ENCODE data around the gene ICE2.

Gene ICE2

DNA sequence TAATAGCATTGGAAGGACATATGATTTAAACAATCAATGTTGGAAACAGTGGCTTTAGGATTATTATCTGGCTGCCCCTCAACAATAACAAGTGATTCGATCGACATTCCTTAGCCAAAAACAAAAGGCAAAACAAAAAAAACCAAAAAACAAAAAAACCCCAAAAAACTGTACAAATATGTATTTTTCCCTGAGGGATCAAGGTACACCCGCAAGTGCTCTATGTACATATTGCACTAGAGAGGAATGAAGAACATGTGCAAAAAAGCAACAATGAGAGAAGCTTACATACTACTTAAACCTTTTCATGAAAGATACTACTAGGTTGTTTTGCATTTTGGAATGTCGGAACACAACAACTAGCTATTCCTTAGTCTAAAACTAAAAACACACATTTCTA lies 14.2 kb upstream of the ICE2 start:
- no peak for DNase-seq (ENCODE audit: low read depth in 2 of 2)

DNA sequence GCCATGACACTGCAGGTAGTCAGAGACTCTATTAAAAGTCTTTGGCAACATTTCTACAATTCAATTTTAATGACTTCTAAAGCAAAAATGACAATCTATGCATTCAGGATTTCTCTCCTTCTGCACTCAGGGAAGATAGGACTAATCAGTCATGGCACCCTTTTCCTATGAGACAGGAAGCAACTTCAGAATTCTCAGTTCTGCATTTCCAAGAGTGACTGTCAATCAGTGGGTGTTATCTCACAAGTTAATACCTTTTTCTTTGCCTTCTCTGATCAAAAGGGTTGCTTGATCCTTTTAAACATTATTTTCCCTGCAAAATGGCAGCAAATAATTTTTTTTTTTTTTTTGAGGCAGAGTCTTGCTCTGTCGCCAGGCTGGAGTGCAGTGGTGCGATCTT lies 7.8 kb upstream of the ICE2 start:
- no peak for DNase-seq (ENCODE audit: low read depth in 2 of 2)

DNA sequence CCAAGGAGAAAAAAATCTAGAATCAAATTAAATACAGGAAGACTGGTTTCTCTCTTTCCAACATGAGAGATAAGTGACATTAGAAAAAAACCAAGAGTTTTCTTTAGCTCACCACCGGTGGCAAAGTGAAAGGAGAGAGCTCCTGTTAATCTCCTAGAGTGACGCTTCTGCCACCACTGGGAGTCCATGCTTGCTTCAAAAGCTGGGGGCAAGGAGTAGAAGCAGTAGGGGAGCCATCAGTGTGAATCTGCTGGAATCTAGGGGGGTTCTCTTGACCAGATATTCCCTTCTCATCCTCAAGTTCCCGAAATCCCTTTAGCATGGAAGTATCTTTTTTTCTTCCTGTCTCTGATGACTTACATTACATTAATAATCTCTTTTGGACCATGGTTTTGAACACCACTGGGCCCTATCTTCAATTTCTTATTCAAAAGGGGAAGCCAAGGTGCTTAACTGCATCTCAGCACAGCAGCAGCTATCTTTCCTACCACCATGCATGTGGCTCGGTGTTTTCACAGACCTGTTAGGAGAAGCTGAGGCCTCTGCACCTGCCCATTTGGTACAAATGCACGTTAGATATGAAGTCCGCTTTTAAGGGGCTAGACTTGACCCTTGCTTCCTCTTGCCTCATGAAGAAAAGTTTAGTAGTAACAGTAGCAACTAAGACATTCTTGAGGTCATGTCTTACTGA lies 6.6 kb upstream of the ICE2 start:
- DNase-seq (ENCODE audit: low read depth in 2 of 2) = no peak

DNA sequence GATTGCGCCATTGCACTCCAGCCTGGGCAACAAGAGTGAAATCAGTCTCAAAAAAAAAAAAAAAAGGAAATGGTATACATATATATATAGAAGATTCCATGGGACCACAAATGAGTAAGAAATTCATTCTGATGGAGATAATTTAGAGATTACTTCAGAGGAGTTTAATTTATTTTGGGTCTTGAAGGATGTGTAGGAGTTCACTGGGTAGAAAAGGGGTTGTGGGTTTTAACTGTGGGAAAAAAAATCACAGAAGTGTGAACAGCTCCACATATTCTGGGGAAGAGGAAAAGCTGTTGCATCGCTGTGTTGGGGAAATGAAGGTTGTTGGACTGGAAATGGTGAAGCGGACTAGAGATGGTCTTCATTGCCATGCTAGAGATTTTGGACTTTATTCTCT lies 4.1 kb upstream of the ICE2 start:
- no peak for DNase-seq (ENCODE audit: low read depth in 2 of 2)

DNA sequence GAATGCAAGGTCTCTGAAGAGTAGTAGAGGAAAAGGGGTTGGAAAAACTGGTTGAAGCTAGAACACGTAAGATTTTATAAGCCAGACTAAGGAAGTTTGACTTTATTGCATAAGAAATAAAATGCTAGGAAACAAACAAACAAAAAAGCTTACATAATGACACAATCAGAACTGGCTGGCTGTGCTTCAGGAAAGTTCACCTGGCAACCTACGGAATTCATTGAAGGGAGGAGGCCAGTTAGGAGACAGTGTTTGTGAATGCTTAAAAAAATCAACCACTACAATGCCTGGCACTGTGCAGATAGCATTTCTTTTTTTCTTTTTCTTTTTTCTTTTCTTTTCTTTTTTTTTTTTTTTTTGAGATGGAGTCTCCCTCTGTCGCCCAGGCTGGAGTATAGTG lies 1.9 kb upstream of the ICE2 start:
- DNase-seq (ENCODE audit: low read depth in 2 of 2) = no peak

DNA sequence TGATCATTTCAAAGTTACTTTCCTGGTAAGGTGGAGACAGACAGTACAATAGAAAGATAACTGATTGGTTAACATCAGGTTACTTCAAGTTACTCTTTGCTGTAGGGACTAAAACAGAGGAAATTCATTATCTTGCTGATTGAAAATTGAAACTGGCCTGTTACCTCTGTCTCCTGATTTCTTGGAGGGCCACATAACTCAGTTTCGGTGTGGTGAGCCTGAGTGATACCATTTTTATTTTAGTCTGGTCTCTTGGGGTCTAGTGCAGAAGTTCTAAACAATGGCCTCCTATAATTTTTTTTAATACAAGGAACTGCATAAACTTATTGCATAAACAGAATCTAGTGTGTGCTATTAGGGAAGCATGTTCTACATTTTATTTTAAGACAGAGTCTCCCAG lies 1.2 kb upstream of the ICE2 start:
- no peak for DNase-seq (ENCODE audit: low read depth in 2 of 2)

DNA sequence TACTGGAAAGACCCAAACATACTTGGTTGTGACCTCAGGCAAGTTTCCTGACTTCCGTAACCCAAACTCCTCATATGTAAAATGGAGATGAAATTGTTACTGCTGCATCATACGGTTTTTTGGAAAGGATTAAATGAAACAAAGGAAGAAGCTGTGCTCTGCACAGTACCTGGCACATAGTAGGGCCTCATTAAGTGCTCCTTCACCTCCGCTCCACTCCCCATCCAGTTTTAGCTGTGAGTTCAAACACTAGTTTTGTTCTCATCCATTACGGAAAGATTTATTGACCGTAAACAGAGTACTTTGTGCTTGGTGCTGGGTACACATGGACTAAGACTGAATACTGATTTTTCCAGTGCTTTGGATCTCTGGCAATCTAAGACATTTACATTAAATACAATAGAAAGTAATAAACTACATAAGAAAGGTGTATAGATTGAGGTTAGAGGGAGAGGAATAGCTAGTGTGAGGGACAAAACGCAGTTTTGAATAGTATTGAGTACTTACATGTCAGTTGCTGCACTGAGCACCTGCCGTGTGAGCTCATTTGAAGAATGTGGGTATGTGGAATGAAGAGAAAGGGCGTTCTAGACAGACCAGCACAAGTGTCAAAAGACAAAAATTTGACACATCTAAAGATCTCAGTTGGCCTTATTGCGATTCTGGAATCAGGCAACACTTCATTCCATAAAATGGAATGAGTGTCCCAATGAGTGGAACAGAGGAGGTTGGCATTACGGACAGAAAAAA lies 594 bp upstream of the ICE2 start:
- no peak for DNase-seq (ENCODE audit: low read depth in 2 of 2)

DNA sequence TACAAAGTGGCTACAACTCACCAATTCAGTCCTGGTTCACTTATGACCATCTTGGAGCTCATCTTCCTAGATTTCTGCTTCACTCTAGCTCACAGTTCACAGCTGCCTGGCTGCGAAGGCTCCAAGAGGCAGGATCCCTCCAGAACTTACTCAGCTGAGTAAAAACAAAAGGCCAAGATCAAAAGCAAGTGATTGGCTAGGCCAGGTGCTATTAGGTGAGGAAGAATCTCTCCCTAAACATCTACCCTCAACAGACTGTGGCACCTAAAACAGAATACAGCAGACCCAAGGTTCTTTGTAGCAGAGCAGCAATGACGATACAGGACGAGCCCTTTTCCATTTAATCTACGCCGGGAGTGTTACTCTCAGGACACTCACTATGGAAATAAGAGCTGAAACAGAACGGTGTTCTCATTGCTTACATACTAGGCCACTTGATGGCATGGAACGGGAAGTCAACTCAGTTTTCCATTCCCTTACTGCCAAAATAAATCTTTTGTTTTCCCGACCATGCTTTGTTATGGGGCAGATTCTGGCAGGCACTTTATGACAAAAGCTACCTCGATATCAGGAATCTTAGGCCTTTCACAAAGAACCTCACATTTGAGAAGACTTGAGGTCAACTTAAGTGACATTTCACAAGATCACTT lies 901 bp downstream of the ICE2 start:
- no peak for DNase-seq (ENCODE audit: low read depth in 2 of 2)

DNA sequence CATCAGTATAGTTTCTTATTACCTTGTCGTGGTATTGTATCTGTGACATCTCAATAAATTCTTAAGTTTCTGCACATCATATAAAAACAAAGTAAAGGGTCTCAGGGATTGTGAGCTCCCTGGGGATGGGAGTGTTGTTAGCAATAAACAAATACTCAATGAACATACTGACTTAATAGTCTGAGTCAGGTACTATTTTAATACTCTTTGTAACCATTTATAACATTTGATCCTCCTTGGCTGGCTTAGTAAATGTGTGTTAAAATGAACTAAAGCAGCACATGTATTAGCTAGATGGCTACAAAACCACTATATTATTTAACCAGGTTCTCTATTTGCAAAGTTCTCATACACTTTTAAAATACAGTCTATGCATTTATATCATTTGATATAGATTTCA lies 1.8 kb downstream of the ICE2 start:
- no peak for DNase-seq (ENCODE audit: low read depth in 2 of 2)

DNA sequence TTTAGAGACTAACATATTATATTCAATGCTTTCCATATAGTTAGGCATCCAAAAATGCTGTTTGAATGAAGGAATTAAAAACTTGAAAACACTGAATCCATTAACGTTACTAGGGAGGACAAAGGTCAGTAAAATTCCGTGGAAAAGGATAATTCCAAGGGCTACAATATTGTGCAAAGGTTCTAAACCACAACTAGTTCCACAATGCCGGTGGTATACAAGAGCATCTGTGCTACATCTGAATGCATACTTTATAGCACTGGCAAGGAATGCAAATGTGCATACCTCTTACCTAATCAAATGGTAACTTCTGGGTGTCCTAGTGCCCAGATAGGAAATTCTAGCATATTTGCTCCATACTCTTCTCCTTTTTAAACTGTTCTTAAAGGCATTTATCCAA lies 2.2 kb downstream of the ICE2 start:
- DNase-seq (ENCODE audit: low read depth in 2 of 2) = no peak

DNA sequence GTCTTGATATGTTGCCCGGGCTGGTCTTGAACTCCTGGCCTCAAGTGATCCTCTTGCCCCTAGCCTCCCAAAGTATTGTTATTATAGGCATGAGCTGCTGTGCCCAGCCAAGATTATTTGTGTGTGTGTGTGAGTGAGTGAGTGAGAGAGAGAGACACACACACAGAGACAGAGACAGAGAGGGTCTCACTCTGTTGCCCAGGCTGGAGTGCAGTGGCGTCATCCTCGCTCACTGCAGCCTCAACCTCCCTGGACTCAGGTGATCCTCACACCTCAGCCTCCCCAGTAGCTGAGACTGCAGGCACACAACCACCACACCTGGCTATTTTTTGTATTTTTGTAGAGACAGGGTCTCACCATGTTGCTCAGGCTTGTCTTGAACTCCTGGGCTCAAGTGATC lies 5.8 kb downstream of the ICE2 start:
- no peak for DNase-seq (ENCODE audit: low read depth in 2 of 2)

DNA sequence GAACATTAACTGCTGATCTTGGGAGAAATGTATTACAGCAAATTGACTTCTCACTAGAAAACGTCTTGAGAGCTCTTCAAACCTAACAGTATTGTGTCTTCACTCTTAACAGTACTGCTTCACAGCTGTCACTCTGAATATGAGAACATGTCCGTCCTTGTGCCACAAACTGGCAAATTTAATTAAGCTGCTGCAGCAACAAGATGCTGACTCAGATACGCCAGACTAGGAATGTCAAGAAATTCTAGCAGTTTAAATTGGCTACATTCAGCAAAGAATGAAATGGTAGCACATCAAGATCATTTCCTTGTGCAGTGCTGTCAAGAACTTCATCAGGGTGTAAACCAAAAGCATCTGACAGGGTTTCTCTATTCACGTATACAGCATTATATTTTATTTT lies 7.6 kb downstream of the ICE2 start:
- no peak for DNase-seq (ENCODE audit: low read depth in 2 of 2)

DNA sequence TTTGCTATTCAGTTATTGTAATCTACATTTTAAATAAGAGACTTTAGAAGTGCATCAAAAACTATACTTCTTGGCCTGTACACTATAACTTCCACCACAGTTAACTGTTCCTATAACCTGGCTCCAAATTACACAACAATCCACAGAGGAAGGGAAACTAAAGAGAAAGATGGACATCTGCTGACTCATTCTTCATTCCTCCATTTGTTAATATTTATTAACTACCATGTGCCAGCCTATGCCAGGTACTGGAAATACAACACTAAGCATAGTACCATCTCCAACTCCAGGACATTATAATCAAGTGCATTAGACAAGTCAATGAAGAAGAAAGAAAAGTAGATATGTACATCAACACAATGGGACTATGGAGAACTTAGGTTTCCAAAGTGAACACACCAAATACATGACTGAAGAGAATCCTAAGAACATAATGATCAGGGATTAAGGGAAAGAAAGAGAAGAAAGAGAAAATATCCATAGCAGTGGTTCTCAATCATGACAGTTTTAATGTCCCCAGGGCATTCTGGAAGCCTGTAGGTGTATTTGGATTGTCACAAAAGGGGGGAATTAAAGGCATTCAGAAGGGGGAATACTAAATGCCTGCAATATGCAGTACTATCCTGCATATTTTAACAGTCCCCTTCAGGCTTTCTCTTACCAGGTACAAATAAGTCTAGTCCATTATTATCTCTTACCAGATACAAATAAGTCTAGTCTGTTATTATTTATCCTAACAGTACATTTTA lies 8.9 kb downstream of the ICE2 start:
- no peak for DNase-seq (ENCODE audit: low read depth in 2 of 2)

DNA sequence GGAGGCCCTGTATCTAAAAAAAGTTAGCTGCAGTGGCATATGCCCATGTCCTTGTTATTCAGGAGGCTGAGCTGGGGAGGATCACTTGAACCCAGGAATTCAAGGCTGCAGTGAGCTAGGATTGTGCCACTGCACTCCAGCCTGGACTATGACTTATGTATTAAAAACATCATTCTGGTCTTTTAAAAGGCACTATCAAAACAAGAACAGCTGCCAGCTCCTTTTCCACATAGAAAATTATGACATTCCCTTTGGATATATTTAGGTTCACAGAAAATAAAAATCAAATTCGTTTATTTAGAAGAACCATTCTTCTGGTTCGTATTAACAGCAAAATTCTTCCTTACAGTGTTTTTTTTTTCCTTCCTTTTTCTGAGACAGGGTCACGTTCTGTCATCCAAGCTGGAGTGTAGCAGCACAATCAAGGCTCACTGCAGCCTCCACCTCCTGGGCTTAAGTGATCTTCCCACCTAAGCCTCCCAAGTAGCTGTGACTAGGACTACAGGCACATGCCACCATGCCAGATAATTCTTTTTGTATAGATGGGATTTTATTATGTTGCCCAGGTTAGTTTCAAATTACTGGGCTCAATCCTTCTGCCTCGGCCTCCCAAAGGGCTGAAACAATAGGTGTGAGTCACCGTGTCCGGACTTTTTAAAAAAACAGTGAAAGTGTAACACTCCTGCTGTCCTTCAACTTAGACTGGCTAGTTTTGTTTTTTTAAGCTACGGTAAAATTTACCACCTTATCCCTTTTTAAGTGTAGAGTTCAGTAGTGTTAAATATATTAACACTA lies 13.9 kb downstream of the ICE2 start:
- DNase-seq (ENCODE audit: low read depth in 2 of 2) = no peak

DNA sequence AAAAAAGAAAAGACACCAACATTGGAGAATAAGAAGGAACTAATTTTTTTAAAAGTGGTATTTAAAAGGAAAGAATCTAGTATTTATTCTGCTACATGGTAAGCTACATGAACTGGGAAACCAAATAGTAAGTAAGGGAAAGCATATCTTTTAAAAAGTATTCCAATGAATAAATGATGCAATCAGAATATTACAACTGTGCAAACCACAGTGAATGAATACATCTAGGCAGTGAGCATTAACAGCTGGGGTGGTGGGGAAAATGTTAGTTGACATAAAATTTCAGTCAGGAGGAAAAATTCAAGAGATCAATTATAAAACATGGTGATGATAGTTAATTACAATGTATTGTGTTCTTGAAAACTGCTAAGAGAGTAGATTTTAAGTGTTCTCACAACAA lies 16.9 kb downstream of the ICE2 start:
- no peak for DNase-seq (ENCODE audit: low read depth in 2 of 2)

DNA sequence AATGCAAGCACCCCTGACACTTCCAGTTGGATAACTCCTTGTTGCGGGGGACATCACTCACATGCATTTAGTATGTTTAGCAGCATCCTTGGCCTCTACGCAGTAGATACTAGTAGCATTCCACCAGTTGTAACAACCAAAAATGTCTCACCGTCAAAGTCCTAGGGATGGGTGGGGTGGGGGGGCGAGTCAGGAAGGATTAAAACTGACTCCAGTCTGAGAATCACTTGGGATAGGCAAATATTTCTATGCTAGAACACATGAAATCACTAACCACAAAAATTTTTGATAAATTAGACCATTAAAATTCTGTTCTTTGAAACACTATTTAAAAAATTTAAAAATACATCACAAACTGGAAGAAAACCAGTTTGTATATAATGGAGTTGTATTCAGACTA lies 18.0 kb downstream of the ICE2 start:
- DNase-seq (ENCODE audit: low read depth in 2 of 2) = no peak

DNA sequence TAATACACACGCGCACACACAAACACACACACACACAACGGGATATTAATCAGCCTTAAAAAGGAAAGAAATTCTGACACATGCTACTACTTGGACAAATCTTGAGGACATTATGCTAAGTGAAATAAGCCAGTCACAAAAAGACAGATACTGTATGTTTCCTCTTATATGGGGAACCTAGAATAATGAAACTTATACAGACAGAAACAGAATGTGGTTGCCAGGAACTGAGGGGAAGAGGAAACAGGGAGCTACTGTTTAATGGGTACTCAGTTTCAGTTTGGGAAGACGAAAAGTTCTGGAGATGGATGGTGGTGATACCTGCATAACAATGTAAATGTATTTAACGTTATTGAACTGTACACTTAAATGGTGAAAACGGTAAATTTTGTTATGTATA lies 20.2 kb downstream of the ICE2 start:
- DNase-seq (ENCODE audit: low read depth in 2 of 2) = no peak

DNA sequence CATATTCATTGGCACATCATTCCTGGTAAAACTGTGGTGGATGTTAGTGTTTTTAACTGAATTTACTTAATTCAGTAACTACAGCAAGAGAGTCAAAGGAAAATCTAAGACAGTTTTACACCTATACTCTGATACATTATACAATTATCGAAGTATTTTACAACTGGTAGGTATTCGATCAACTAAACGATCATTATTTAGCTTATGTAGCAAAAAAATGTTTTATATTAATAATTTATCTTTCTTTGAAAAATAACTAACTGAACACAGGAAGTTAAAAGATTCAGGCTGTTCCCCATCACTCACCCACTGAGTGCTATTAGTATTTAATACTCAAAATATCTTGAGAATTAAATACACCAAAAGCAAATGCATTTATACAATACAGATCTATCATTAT lies 21.0 kb downstream of the ICE2 start:
- DNase-seq (ENCODE audit: low read depth in 2 of 2) = no peak

DNA sequence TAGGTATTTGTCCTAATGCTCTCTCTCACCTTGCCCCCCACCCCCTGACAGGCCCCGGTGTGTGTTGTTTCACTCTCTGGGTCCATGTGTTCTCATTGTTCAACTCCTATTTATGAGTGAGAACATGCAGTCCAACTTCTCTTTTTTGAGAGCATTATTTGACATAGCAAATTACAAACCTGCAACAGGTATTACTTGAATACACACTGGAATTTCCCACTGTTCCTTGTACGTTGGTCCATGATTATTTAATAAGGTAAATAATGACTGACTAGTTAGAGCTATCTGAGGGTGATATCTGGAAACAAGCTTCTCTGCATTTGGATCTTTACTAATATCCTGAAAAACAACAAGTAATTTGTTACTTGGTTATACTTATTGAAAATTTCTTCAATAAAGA lies 24.1 kb downstream of the ICE2 start:
- no peak for DNase-seq (ENCODE audit: low read depth in 2 of 2)

DNA sequence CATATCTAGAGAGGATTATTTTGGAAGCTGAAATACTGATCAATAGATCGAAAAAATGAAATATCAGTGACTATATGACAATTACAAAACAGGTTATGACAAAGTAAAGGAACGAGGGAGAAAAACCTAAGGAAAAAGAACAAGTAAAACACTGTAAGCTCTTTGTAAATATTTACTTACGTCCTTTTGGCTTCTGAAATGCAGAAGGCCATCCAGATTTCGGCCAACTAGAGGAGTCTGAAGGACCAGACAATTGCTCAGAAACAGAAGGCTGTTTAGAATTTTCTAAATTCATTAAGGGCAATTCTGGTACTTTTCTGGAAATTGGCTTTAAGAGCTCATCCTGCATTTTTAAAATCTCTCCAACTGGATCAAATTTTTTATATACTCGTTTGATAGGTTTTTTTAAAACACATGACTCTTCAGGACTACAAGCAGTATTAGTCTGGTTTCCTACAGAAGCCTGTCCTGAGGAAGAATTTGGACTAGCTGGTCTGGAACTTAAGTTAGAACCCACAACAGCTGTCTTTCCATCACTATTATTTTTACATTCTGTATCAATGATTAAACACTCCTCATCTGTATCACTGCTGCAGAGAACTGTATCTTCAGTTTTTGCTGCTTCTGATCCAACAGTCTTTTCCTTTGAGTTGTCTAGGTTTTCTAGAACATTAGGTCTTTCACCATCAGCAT lies 30.1 kb downstream of the ICE2 start:
- DNase-seq (ENCODE audit: low read depth in 2 of 2) = no peak

DNA sequence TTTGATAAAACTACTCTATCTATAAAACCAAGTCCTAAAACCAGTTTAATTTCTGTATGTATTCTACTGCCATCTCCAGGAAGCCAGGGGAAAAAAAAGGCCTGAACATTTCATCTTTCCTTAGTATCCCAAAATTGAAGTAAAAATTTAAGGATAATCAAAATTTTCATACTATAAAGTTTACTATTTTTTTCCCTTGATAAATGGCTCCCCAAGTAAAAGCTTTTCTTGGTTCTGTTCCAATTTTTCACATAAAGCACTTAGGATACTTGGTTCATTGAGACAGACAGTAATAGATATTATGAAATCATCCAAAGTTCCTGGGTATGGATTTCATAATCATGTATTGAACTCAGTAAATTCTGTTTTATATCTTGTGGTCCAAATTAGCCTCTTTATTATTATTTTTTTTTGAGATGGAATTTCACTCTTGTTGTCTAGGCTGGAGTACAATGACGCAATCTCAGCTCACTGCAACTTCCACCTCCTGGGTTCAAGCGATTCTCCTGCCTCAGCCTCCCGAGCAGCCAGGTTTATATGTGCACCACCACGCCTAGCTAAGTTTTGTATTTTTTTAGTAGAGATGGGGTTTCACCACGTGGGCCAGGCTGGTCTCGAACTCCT lies 34.5 kb downstream of the ICE2 start:
- no peak for DNase-seq (ENCODE audit: low read depth in 2 of 2)
